ENCODE data around the gene EGFL8. TPM values are rescaled to one million over a fixed set of nuclear protein-coding genes. Genes with fewer than 3 reads are reported as not detected.
"Not testable (repeated sequence)": the region's sequence is repeated elsewhere in the genome, so short reads cannot be mapped to it uniquely, and the experiment has no call there.

Gene EGFL8
- total RNA-seq, 8 experiments from 2014 or later = 5.6 to 23.9 (median 9.9) TPM

- peak in 2 of 8 experiments; percentile 8 to 12 for ATAC-seq (replicated peaks in 6 of 8)
- Histone ChIP-seq H3K4me1 (replicated peaks in 1 of 2) (peaks cover 19 to 20% of the 10 kb centered on the region in 2 donors), H3K27ac (peak overlapping the region; percentile 42 to 59), H3K4me3 (peak overlapping the region; percentile 56 to 71 (median 60))
- WGBS, 10 experiments = 0 to 34% (median 15%) methylated on average over 2 to 16 of the region's 22 CpGs; no CpG with 5 or more reads in 2 of the 10 experiments
- in situ Hi-C loops (cut with MboI; ENCODE audit: low pct_unique_long_range_greater_than_20kb in 2 of 9, low sequenced_read_pairs in 9 of 9, unreplicated experiment in 9 of 9) = no loop called here
Observed at GRCh38 chr6:32129297-32130088, 34.9 kb upstream of the EGFL8 start.

DNA sequence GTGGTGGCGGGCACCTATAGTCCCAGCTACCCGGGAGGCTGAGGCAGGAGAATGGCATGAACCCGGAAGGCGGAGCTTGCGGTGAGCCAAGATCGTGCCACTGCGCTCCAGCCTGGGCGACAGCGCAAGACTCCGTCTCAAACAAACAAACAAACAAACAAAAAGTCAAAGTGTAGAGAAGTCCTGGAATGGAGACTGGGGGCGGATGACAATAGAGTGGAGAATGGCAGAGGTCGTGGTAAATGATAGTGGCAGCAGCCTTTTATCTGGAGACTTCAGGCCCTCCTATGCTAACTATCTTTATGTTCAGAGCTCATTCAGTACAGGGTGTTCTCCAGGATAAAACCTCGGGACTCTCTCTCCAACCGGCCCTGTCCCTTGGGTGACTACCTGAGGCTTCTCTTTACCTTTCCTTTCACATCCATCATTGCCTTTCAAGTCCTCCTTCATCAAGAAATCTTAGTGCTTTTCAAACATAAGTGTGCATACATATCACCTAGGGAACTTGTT is 32.9 kb upstream of the EGFL8 start:
- Histone ChIP-seq H3K4me1 (replicated peaks in 1 of 2) (peaks cover 19 to 20% of the 10 kb centered on the region in 2 donors), H3K4me3 (no peak overlapping the region), H3K27ac (no peak overlapping the region)
- ATAC-seq (replicated peaks in 6 of 8) = no peak
- 65 to 100% (median 91%) methylated on average over 1 to 6 of the region's 14 CpGs; no CpG with 5 or more reads in 4 of the 10 experiments for WGBS, 10 experiments
- in situ Hi-C loops (cut with MboI; ENCODE audit: low pct_unique_long_range_greater_than_20kb in 2 of 9, low sequenced_read_pairs in 9 of 9, unreplicated experiment in 9 of 9) = no loop called here

GRCh38 chr6:32132110-32132509 is 32.3 kb upstream of the EGFL8 start:
- ATAC-seq (replicated peaks in 6 of 8) = no peak
- H3K27ac ChIP-seq = no peak overlapping the region
- peaks cover 15 to 16% of the 10 kb centered on the region in 2 donors for H3K4me1 ChIP-seq (replicated peaks in 1 of 2)
- no peak overlapping the region for H3K4me3 ChIP-seq
- in situ Hi-C loops (cut with MboI; ENCODE audit: low pct_unique_long_range_greater_than_20kb in 2 of 9, low sequenced_read_pairs in 9 of 9, unreplicated experiment in 9 of 9) = no loop called here

- whole genome bisulfite sequencing, 10 experiments = 0 to 83% (median 63%) methylated on average over 1 to 3 of the region's 4 CpGs
- no peak overlapping the region for H3K27ac ChIP-seq
- ATAC-seq (replicated peaks in 6 of 8) = no peak
- H3K4me1 ChIP-seq (replicated peaks in 1 of 2) = peaks cover 8 to 9% of the 10 kb centered on the region in 2 donors
- in situ Hi-C loops (cut with MboI; ENCODE audit: low pct_unique_long_range_greater_than_20kb in 2 of 9, low sequenced_read_pairs in 9 of 9, unreplicated experiment in 9 of 9) = no loop called here
- H3K4me3 ChIP-seq = no peak overlapping the region
Observed at GRCh38 chr6:32133786-32134185, 30.6 kb upstream of the EGFL8 start.

GRCh38 chr6:32137454-32137853 is 26.9 kb upstream of the EGFL8 start:
- Histone ChIP-seq H3K4me3 (no peak overlapping the region), H3K4me1 (replicated peaks in 1 of 2) (no peaks in the 10 kb centered on the region), H3K27ac (no peak overlapping the region)
- in situ Hi-C loops (cut with MboI; ENCODE audit: low pct_unique_long_range_greater_than_20kb in 2 of 9, low sequenced_read_pairs in 9 of 9, unreplicated experiment in 9 of 9) = no loop called here
- ATAC-seq (replicated peaks in 6 of 8) = no peak

DNA sequence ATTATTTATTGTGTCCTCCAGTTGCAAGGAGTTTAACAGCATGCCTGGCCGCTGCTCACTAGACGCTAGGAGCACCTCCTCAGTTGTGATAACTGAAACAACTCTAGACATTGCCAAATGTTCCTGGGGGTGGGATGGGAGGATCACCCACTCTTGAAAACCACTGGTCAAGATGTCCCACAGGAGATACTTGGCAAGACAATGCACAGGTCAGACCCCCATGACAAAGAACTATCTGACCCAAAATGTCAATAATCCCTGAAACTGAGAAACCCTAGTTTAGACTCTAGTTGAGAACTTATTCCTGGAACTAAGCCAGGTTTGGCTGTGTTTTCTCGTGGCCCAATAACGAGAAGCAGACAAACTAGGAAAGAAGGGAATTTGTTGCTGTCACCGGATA is 24.8 kb upstream of the EGFL8 start:
- no peak overlapping the region for H3K27ac ChIP-seq
- in situ Hi-C loops (cut with MboI; ENCODE audit: low pct_unique_long_range_greater_than_20kb in 2 of 9, low sequenced_read_pairs in 9 of 9, unreplicated experiment in 9 of 9) = no loop called here
- H3K4me3 ChIP-seq = no peak overlapping the region
- 17 to 91% (median 79%) methylated on average over 1 to 4 of the region's 5 CpGs; no CpG with 5 or more reads in 4 of the 10 experiments for WGBS, 10 experiments
- H3K4me1 ChIP-seq (replicated peaks in 1 of 2) = no peaks in the 10 kb centered on the region
- ATAC-seq (replicated peaks in 6 of 8) = no peak

DNA sequence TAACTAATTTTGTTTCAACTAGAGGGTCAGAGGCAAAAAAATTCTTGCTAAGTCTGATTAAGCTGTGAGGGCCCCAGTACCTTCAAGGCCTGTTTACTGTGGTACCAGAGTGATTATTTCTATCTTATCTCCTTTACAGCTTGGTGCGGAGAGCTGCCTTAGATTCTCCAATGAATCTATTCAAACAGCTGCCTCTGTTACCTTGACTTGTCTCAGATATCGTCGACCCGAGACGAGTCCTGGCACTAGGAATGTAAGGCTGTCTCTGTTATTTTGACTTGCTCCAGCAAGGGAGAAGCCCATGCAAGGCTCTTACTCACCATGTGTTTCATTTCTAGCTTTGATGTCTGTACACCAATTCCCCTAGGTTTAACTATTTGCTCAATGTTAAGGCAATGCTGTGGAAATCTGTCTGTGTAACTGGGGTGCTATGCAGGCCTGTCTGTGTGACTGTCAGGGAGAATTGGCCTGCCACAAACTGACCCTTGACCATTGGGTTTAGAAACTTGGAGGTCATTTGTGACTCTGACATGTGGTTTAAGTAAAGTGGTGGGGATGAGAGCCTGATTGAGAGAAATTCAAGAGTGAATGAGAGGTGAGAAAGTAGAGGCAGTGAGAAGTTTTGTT is 23.9 kb upstream of the EGFL8 start:
- Histone ChIP-seq H3K27ac (no peak overlapping the region), H3K4me3 (no peak overlapping the region), H3K4me1 (replicated peaks in 1 of 2) (no peaks in the 10 kb centered on the region)
- in situ Hi-C loops (cut with MboI; ENCODE audit: low pct_unique_long_range_greater_than_20kb in 2 of 9, low sequenced_read_pairs in 9 of 9, unreplicated experiment in 9 of 9) = no loop called here
- no peak for ATAC-seq (replicated peaks in 6 of 8)
- 40 to 88% (median 81%) methylated on average over 2 to 5 of the region's 5 CpGs; no CpG with 5 or more reads in 4 of the 10 experiments for WGBS, 10 experiments

GRCh38 chr6:32144238-32144637 is 20.2 kb upstream of the EGFL8 start:
- ATAC-seq (replicated peaks in 6 of 8) = peak in 1 of 8 experiments; percentile 90
- WGBS, 10 experiments = 20 to 95% (median 92%) methylated on average over 4 to 7 of the region's 7 CpGs; no CpG with 5 or more reads in 4 of the 10 experiments
- in situ Hi-C loops (cut with MboI; ENCODE audit: low pct_unique_long_range_greater_than_20kb in 2 of 9, low sequenced_read_pairs in 9 of 9, unreplicated experiment in 9 of 9); H3K27ac ChIP-seq; H3K4me3 ChIP-seq: not testable (repeated sequence)
- peaks cover 11% of the 10 kb centered on the region in 2 donors for H3K4me1 ChIP-seq (replicated peaks in 1 of 2)

- 83 to 100% (median 100%) methylated on average over 1 of the region's 1 CpG; no CpG with 5 or more reads in 1 of the 10 experiments for WGBS, 10 experiments
- Histone ChIP-seq H3K4me1 (replicated peaks in 1 of 2) (peaks cover 13 to 14% of the 10 kb centered on the region in 2 donors), H3K27ac (no peak overlapping the region), H3K4me3 (peak overlapping the region in 1 of 5 donors; percentile 17)
- ATAC-seq (replicated peaks in 6 of 8) = peak in 4 of 8 experiments; percentile 13 to 64 (median 40)
- in situ Hi-C loops (cut with MboI; ENCODE audit: low pct_unique_long_range_greater_than_20kb in 2 of 9, low sequenced_read_pairs in 9 of 9, unreplicated experiment in 9 of 9) = no loop called here
Observed at GRCh38 chr6:32146287-32146686, 18.1 kb upstream of the EGFL8 start.

- ATAC-seq (replicated peaks in 6 of 8) = peak in 2 of 8 experiments; percentile 3 to 9
- 20 to 89% (median 41%) methylated on average over 1 to 4 of the region's 4 CpGs for WGBS, 10 experiments
- H3K27ac ChIP-seq = no peak overlapping the region
- peaks cover 14 to 18% of the 10 kb centered on the region in 2 donors for H3K4me1 ChIP-seq (replicated peaks in 1 of 2)
- H3K4me3 ChIP-seq = peak overlapping the region in 2 of 5 donors; percentile 9 to 17
- in situ Hi-C loops (cut with MboI; ENCODE audit: low pct_unique_long_range_greater_than_20kb in 2 of 9, low sequenced_read_pairs in 9 of 9, unreplicated experiment in 9 of 9) = no loop called here
Observed at GRCh38 chr6:32146687-32147086, 17.7 kb upstream of the EGFL8 start.

GRCh38 chr6:32147401-32148132 is 16.8 kb upstream of the EGFL8 start:
- 100% methylated on average over 1 to 3 of the region's 4 CpGs; no CpG with 5 or more reads in 7 of the 10 experiments for WGBS, 10 experiments
- Histone ChIP-seq H3K4me1 (replicated peaks in 1 of 2) (peaks cover 21 to 27% of the 10 kb centered on the region in 2 donors), H3K4me3 (no peak overlapping the region), H3K27ac (no peak overlapping the region)
- in situ Hi-C loops (cut with MboI; ENCODE audit: low pct_unique_long_range_greater_than_20kb in 2 of 9, low sequenced_read_pairs in 9 of 9, unreplicated experiment in 9 of 9) = no loop called here
- ATAC-seq (replicated peaks in 6 of 8) = no peak

DNA sequence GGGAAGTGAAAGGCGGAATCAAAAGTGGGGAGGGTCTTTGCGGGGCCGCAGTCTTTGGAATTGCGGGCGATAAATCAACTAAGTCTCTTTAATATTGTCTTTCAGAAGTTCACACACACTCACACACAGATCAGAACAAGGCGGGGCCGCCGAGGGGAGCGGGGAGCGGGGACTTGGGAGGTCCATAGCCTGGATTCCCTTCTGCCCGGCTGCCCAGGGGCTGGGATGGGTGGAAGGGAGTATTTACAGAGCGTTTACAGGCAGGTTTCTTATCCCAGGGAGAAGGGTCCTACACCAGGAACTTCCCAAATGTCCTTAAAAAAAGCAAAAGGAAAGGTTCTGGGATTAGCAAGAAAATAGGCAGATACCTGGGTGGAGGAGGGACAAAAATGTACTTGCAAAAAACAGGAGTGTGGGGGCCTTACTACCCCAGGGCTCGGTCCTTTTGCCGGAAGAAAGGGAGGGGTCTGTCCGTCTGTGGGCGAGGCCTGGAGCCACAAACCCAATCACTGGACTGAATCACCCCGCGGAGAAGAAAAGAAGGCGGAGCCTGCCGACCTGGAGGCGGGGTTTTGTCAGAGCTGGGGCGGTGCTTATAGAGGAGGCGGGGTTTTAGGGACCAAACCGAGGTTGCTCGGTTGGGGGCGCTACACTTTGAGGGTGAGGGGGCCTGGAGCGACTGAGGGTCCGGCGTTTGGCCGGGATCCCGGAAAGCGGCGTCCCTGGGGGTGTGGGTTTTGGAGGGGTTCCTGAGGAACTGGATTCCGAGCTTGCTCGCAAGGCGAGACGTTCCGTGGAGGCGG is 15.9 kb upstream of the EGFL8 start:
- 27 to 88% (median 74%) methylated on average over 3 to 11 of the region's 39 CpGs; no CpG with 5 or more reads in 4 of the 10 experiments for WGBS, 10 experiments
- Histone ChIP-seq H3K4me1 (replicated peaks in 1 of 2) (peaks cover 27 to 34% of the 10 kb centered on the region in 2 donors), H3K27ac (no peak overlapping the region), H3K4me3 (peak overlapping the region in 1 of 5 donors; percentile 29)
- peak in 2 of 8 experiments; percentile 8 to 21 for ATAC-seq (replicated peaks in 6 of 8)
- in situ Hi-C loops (cut with MboI; ENCODE audit: low pct_unique_long_range_greater_than_20kb in 2 of 9, low sequenced_read_pairs in 9 of 9, unreplicated experiment in 9 of 9) = no loop called here

Measured in motor neuron (in vitro differentiated cells).